Measurements from ENCODE around the gene PDLIM7. TPM values are rescaled to one million over a fixed set of nuclear protein-coding genes. Genes with fewer than 3 reads are reported as not detected.

Gene PDLIM7
- total RNA-seq, 1 experiment from 2014 or later = 132 TPM

DNA sequence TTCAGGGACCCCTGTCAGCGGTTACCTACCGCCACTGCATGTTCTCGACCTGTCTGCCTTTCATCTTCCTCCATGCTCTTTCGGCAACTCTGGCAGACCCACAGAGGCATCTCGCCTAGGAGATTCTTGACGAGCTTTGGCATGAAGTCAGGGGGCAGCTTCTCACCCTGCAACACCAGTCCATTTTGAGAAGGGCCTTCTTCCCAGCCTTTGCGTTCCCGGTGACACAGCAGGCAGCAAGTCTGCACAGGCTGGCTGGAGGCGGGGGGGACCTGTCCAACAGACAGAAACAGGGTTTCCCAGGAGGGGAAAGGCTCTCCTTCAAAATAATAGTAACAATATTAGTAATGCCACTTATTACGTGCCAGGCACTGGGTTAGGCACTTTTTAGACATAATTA, 41.5 kb upstream of the PDLIM7 start:
- no peak overlapping the region for H3K4me3 ChIP-seq (ENCODE audit: low read depth, low read length, poor library complexity, severe bottlenecking)
- no peaks in the 10 kb centered on the region for H3K27me3 ChIP-seq (replicated peaks; ENCODE audit: insufficient read depth, low read depth, low read length, poor library complexity)
- ChIA-PET CTCF (no interaction called here), POLR2A (ENCODE audit: low non-redundant PET) (no interaction called here)
- BruUV-seq (replicated peaks) = no TSS peak
- H3K36me3 ChIP-seq (ENCODE audit: insufficient read depth, low read length, poor library complexity, severe bottlenecking) = peaks cover 31% of the 10 kb centered on the region
- no peaks in the 10 kb centered on the region for H3K4me1 ChIP-seq (ENCODE audit: insufficient read depth, low read length, poor library complexity, severe bottlenecking)
- H3K27ac ChIP-seq (ENCODE audit: low read depth, low read length, poor library complexity, severe bottlenecking) = no peak overlapping the region
- no peak for DNase-seq (ENCODE audit: low spot score)
- TF ChIP-seq EZH2 (IDR thresholded peaks at IDR 0.05; ENCODE audit: borderline replicate concordance, low read depth, low read length, poor library complexity, severe bottlenecking) = no peak
- TF ChIP-seq, protein P1, sequence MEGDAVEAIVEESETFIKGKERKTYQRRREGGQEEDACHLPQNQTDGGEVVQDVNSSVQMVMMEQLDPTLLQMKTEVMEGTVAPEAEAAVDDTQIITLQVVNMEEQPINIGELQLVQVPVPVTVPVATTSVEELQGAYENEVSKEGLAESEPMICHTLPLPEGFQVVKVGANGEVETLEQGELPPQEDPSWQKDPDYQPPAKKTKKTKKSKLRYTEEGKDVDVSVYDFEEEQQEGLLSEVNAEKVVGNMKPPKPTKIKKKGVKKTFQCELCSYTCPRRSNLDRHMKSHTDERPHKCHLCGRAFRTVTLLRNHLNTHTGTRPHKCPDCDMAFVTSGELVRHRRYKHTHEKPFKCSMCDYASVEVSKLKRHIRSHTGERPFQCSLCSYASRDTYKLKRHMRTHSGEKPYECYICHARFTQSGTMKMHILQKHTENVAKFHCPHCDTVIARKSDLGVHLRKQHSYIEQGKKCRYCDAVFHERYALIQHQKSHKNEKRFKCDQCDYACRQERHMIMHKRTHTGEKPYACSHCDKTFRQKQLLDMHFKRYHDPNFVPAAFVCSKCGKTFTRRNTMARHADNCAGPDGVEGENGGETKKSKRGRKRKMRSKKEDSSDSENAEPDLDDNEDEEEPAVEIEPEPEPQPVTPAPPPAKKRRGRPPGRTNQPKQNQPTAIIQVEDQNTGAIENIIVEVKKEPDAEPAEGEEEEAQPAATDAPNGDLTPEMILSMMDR (conservative IDR thresholded peaks at IDR 0.05; ENCODE audit: low read depth, low read length) = no peak
- intact Hi-C loops (cut with micrococcal nuclease; ENCODE audit: unreplicated experiment) = no loop called here
- H3K9me3 ChIP-seq (ENCODE audit: low read depth, low read length, poor library complexity, severe bottlenecking) = no peaks in the 10 kb centered on the region

DNA sequence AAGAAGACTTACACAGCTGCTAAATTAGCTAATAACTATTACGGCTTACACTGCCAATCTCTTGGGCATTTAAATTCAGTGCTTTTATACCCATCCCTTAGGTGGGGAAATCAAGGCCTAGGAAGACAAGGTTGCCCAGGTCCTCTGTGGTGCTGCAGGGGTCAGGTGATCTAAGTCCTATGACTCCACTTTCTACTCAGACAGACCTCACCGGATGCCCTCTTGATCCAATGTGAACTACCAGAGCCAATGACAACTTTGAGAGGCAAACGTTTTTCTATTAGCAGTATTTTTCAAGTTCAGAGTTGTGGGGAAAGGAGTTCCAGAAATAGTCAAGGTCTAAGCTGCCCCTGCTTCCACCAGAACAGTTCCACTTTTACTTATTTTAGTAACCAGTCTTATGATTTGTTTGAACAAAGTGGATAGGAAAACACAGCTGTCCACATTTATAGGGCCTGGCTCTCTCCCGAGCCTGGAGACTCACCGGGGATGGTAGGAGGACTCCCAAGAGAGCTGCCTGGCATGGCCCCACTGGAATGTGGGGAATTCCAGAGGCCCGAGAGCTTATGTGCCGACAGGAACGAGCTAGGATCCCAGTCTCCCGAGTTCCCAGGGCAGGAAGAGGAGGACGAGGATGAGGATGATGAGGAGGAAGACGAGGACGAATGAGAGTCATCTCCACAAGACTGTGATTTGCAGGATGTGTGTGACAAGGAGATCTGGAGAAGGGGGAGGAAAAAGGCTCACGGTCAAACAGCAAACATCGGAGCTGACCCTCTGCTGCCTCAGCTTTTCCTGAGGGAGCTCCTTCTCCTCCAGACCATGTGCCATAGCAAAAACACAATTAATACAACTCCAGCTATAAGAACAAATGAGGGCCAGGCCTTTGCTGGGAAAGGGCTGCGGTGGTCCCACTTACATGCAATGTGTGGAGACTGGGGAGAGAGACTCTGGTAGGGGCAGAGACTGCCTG, 40.3 kb upstream of the PDLIM7 start:
- H3K9me3 ChIP-seq (ENCODE audit: low read depth, low read length, poor library complexity, severe bottlenecking) = no peaks in the 10 kb centered on the region
- CTCF ChIA-PET = no interaction called here
- DNase-seq (ENCODE audit: low spot score) = no peak
- no peak overlapping the region for H3K27ac ChIP-seq (ENCODE audit: low read depth, low read length, poor library complexity, severe bottlenecking)
- H3K4me3 ChIP-seq (ENCODE audit: low read depth, low read length, poor library complexity, severe bottlenecking) = no peak overlapping the region
- peaks cover 31% of the 10 kb centered on the region for H3K36me3 ChIP-seq (ENCODE audit: insufficient read depth, low read length, poor library complexity, severe bottlenecking)
- intact Hi-C loops (cut with micrococcal nuclease; ENCODE audit: unreplicated experiment) = no loop called here
- no peaks in the 10 kb centered on the region for H3K4me1 ChIP-seq (ENCODE audit: insufficient read depth, low read length, poor library complexity, severe bottlenecking)
- no TSS peak for BruUV-seq (replicated peaks)
- POLR2A ChIA-PET (ENCODE audit: low non-redundant PET) = no interaction called here
- TF ChIP-seq EZH2 (IDR thresholded peaks at IDR 0.05; ENCODE audit: borderline replicate concordance, low read depth, low read length, poor library complexity, severe bottlenecking) = no peak
- TF ChIP-seq, protein P1 (conservative IDR thresholded peaks at IDR 0.05; ENCODE audit: low read depth, low read length) = no peak
- H3K27me3 ChIP-seq (replicated peaks; ENCODE audit: insufficient read depth, low read depth, low read length, poor library complexity) = no peaks in the 10 kb centered on the region

DNA sequence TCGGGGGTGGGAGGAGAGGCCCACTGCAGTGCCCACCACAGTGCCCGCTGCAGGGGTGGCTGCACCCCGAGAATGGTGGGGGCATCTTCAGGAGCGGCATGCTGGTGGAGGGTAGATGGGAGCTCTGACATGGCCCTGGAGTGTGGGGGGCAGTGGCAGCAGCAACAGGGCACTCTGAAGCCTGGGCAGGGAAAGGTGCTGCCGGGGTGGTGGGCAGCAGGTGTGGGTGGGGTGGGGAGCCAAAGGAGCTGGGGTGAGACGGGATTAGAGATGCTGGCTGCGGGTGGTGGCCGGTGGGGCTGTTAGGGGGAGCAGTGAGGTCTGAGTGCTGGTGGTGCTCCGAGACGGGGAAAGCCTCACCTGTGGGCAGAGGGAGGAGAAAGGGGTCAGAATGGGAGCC, 39.0 kb upstream of the PDLIM7 start:
- ChIA-PET CTCF (no interaction called here), POLR2A (ENCODE audit: low non-redundant PET) (no interaction called here)
- DNase-seq (ENCODE audit: low spot score) = no peak
- BruUV-seq (replicated peaks) = no TSS peak
- Histone ChIP-seq H3K27me3 (replicated peaks; ENCODE audit: insufficient read depth, low read depth, low read length, poor library complexity) (no peaks in the 10 kb centered on the region), H3K4me1 (ENCODE audit: insufficient read depth, low read length, poor library complexity, severe bottlenecking) (no peaks in the 10 kb centered on the region), H3K4me3 (ENCODE audit: low read depth, low read length, poor library complexity, severe bottlenecking) (no peak overlapping the region), H3K9me3 (ENCODE audit: low read depth, low read length, poor library complexity, severe bottlenecking) (no peaks in the 10 kb centered on the region), H3K27ac (ENCODE audit: low read depth, low read length, poor library complexity, severe bottlenecking) (no peak overlapping the region), H3K36me3 (ENCODE audit: insufficient read depth, low read length, poor library complexity, severe bottlenecking) (peaks cover 32% of the 10 kb centered on the region)
- intact Hi-C loops (cut with micrococcal nuclease; ENCODE audit: unreplicated experiment) = no loop called here
- TF ChIP-seq, protein P1 (conservative IDR thresholded peaks at IDR 0.05; ENCODE audit: low read depth, low read length) = no peak
- no peak for TF ChIP-seq EZH2 (IDR thresholded peaks at IDR 0.05; ENCODE audit: borderline replicate concordance, low read depth, low read length, poor library complexity, severe bottlenecking)
